GM18951 (cell line): ENCODE measurements around the gene ANKRD12.
"Not testable (repeated sequence)": the region's sequence is repeated elsewhere in the genome, so short reads cannot be mapped to it uniquely, and the experiment has no call there.

Experiments used
- POLR2A ChIP-seq: IDR thresholded peaks from 4 replicates; pipeline ENCODE4 v1.6.1; 2011; ENCODE audit warnings: mild to moderate bottlenecking; ENCODE audit not compliant: insufficient read length, insufficient read depth; ENCODE audit errors: extremely low read depth
- in situ Hi-C: fragments of 300-500 bp; cut with MboI; formaldehyde crosslinking; loops from one replicate; pipeline ENCODE4 v1.12.0; 2022; ENCODE audit warnings: low sequenced_read_pairs, mixed read lengths, inconsistent platforms; ENCODE audit not compliant: unreplicated experiment

ANKRD12 gene

DNA sequence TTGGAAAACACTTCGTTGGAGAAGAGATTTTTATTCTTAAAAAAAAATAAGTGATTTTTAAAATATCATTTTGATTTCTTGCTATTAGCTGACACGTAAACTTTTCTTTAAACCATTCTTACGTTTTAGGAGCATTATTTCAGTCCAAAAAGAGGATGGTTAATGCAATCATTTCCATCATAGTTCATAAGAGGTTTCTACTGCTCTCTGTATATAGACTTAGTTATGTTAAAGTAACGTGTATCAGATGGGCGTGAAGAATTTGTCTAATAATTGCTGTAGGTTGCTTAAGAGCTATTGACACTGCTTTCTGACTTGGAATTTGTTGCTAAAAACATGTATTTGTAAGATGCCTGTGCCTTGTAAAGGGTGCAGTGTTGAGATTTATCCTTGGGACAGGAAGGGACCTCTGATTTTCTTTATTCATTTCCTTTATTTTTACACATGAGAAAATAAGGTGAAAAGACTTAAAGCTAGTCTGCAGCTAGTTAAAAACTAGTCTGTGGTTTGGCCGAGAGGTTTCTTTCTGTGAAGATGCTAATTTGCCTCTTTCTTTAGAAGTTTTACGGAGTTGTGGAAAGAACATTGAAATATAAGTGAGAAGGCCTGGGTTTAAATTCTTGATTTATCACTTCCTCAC is 2.9 kb downstream of the ANKRD12 start:
- TF ChIP-seq POLR2A, result no peak
- in situ Hi-C loops, result no loop called here

DNA sequence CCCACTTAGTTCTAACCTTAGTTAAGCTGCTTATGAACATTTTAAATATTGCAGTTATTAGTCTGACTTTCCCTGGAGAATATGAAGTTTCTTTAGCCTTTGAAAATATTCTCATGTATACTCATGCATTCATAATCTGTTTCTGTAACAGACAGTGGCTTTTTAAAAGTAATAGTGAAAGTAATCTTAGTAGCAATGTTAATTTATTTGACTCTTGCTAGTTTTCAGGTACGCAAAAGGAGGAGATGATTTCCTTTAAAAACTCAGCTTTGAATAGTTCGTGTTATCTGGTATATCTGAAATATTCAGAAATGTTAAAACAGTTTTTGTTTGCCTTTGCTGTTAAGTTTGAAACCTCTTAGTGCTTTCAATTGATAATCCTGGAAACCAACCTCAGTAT is 3.8 kb downstream of the ANKRD12 start:
- TF ChIP-seq POLR2A, result no peak
- in situ Hi-C loops, result no loop called here

DNA sequence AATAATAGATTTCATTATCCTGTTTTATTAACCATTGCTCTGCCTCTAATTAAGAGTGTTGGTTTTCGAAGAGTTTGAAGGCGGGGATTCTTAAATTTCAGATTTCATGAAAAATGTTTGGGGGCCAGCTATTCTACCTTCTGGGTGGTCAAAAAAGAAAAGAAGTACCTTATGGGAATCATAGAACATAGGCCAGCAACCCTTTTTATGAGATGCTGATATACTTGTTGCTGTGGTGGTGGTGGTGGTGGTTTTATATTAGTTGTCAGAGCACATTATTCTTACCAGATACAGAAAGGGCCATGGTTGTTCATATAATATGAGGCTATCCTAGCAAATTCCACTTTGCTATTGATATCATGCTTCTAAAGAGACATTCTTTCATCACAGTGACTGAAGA is 4.4 kb downstream of the ANKRD12 start:
- in situ Hi-C loops, result no loop called here
- TF ChIP-seq POLR2A, result no peak

DNA sequence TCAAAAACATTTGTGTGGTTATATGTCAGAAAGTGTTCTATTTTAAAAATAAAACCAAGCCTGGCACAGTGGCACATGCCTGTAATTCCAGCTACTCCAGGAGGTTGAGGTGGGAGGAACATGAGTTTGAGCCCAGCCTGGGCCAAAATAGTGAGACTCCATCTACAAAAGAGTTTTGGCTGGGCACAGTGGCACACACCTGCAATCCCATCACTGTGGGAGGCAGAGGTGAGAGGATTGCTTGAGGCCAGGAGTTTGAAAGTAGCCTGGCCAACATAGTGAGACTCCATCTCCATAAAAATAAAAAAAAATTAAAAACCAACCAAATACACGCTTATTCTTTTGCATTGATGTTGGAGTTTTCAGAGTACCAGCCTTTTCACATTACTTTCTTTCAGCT is 9.6 kb downstream of the ANKRD12 start:
- in situ Hi-C loops, result no loop called here
- TF ChIP-seq POLR2A, result no peak

DNA sequence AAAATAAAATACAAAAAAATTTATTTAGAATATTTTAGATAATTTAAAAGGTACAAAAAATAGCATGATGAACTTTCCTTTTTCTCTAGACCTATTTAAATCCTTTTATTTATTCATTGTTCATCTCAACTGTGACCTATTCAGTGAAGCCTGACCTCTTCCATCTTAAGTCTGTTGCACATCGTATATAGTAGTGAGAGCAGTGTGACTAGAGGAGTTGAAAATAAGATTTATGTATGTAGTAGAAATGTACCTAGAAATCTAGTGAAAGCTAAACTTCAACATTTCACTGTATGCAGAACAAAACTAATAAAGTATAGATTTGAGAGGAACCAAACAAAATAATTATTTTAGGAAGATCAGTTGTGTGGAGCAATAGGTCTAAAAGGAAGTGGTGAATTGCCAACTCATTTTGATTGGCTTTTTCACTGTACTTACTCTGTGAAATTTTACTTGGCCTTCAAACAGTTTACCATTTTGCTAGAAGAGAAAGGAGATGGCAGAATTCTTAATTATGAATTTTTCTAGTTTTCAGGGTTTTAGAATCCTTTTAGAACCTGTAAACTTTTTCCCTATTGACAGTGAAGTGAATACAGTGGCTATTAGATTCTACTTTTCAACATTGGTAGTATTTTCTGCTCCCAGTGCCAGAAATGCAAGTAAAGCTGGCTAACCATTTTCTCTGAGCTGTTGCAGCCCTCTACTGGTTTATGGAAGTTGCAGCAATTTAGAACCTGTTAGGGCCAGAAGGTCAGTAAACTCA is 11.0 kb downstream of the ANKRD12 start:
- TF ChIP-seq POLR2A, result no peak
- in situ Hi-C loops, result no loop called here

DNA sequence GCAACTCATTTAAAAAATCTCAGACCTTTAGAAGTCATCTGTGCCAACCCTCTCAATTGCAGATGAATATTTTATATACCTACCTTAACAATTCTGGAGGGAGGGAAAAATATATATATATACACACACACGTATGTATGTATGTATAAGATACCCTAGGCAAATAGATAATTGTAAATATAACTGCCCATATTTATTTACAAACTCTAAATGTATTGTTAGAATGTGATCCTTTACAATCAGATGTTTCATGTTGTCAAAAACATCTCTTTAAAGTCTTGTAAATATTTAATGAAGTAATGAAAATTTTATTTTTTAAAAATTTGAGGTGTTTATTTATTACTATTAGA is 11.6 kb downstream of the ANKRD12 start:
- in situ Hi-C loops, result no loop called here
- no peak for TF ChIP-seq POLR2A

DNA sequence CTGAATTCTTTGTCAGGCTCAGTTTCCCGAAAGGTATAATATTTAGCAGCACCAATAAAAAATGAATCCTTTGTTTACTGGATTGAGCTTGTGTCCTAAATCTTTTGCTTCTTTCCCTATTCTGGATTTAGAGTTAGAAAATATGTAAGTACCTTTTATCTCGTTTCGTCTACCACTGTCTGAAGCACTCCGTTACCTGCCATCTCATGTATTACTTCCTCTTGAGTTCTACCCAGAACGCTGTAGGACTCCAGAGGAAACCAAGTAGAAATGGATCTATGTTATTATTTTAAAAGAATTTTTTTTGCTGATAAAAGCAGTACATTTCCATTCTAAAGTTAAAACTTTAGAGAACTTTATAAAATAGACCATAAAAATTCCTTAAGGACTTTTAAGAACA is 13.5 kb downstream of the ANKRD12 start:
- TF ChIP-seq POLR2A, result no peak
- in situ Hi-C loops, result no loop called here

DNA sequence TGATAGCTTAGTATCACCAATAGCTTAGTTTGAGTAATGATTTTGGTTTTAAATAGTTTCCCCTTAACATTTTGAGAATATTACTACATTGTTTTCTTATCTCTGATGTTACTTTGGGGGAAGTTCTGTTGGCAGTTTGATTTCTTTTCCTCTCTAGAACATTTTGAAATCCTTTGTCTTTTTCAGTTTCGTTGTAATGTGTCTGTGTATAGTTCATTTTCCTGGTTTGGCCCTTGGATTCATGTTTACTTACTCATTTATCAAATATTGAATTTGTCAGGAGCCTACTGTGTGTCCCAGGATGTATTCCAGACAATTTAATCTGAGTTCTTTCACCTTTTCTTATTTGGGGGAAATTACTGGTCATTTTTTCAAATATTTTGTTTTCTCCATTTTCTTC is 16.7 kb downstream of the ANKRD12 start:
- TF ChIP-seq POLR2A, result no peak
- in situ Hi-C loops, result no loop called here

DNA sequence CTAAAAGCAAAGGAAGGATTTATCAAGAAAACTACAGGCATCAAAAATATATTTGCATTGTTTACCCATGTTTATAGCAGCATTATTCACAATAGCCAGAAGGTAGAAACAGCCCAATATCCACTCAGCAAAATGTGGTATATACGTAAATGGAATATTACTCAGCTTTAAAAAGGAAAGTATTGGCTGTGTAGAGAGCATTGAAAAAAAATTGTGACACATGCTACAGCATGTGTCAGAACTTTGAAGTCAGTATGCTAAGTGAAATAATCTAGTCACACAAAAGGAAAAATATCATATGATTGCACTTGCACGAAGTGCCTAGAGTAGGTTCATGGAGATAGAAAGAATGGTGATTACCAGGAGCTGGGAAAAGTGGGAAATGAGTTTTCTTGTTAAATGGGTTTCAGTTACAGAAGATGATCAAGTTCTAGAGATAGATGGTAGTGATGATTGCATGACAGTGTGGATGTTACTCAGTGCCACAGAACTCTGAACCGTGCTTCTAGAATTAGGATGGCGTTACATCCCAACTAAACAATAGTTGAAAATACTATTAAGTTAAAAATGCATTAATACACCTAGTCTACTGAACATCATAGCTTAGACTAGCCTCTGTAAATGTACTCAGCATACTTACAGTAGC is 20.1 kb downstream of the ANKRD12 start:
- no peak for TF ChIP-seq POLR2A
- in situ Hi-C loops, result no loop called here

DNA sequence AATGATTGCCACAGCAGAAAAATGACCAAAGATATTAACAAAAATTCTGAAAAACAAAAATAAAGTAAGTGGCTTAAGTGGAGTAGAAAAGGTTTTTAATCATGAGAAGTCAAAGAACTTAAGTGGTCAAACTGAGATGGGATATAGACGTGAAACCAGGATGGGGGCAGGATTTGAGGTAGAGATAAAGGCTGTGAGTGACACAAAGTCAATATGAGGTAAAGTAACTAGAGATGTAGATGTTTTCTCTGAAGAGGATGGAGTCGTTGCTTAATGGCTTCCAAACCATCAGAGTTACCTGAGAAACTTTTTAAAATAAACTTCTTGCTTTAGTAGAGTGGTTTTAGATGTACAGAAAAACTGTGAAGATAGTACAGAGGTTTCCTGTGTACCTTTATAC is 21.2 kb downstream of the ANKRD12 start:
- in situ Hi-C loops, result no loop called here
- no peak for TF ChIP-seq POLR2A

DNA sequence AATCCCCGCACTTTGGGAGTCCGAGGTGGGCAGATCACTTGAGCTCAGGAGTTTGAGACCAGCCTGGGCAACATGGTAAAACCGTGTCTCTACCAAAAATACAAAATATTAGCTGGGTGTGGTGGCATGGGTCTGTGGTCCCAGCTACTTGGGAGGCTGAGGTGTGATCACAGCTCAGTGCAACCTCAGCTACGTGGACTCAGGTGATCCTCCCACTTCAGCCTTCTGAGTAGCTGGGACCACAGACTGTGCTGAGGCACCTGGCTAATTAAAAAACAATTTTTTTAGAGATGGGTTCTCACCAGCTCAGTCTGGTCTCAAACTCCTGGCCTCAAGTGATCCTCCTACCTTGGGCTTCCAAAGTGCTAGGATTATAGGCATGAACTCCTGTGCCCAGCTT is 23.4 kb downstream of the ANKRD12 start:
- in situ Hi-C loops, result no loop called here
- TF ChIP-seq POLR2A, result no peak

DNA sequence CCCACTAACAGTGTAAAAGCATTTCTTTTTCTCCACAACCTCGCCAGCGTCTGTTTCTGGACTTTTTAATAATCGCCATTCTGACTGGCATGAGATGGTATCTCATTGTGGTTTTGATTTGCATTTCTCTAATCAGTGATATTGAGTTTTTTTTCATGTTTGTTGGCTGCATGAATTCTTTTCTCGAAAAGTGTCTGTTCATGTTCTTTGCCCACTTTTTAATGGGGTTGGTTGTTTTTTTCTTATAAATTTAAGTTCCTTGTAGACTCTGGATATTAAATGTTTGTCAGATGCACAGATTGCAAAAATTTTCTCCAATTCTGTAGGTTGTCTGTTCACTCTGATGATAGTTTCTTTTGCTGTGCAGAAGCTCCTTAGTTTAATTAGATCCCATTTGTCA is 26.1 kb downstream of the ANKRD12 start:
- in situ Hi-C loops, result not testable (repeated sequence)

DNA sequence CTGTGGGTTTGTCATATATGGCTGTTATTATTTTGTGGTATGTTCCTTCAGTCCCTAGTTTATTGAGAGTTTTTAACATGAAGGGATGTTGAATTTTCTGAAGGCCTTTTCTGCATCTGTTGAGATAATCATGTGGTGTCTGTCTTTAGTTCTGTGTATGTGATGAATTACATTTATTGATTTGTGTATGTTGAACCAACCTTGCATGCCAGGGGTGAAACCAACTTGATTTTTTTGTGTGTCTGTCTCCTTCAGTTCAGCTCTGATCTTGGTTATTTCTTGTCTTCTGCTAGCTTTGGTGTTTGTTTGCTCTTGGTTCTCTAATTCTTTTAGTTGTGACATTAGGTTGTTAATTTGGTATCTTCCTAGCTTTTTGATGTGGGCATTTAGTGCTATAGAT is 27.6 kb downstream of the ANKRD12 start:
- in situ Hi-C loops, result not testable (repeated sequence)

DNA sequence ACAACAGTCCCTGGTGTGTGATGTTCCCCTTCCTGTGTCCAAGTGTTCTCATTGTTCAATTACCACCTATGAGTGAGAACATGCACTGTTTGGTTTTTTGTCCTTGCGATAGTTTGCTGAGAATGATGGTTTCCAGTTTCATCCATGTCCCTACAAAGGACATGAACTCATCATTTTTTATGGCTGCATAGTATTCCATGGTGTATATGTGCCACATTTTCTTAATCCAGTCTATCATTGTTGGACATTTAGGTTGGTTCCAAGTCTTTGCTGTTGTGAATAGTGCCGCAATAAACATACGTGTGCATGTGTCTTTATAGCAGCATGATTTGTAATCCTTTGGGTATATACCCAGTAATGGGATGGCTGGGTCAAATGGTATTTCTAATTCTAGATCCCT is 29.3 kb downstream of the ANKRD12 start:
- in situ Hi-C loops, result not testable (repeated sequence)

DNA sequence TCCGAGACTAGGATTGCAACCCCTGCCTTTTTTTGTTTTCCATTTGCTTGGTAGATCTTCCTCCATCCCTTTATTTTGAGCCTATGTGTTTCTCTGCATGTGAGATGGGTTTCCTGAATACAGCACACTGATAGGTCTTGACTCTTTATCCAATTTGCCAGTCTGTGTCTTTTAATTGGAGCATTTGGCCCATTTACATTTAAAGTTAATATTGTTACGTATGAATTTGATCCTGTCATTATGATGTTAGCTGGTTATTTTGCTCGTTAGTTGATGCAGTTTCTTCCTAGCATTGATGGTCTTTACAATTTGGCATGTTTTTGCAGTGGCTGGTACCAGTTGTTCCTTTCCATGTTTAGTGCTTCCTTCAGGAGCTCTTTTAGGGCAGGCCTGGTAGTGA is 32.9 kb downstream of the ANKRD12 start:
- in situ Hi-C loops, result not testable (repeated sequence)

DNA sequence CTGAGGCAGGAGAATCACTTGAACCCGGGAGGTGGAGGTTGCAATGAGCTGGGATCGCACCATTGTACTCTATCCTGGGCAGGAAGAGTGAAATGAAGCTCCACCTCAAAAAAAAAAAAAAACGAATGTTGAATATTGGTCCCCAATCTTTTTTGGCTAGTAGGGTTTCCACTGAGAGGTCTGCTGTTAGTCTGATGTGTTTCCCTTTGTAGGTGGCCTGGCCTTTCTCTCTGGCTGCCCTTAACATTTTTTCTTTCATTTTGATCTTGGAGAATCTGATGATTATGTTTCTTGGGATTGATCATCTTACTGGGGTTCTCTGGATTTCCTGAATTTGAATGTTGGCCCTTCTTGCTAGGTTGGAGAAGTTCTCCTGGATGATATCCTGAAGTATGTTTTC is 35.3 kb downstream of the ANKRD12 start:
- in situ Hi-C loops, result not testable (repeated sequence)
